Measurements from ENCODE around the gene POGLUT2. TPM values are rescaled to one million over a fixed set of nuclear protein-coding genes. Genes with fewer than 3 reads are reported as not detected.

Gene POGLUT2
- total and polyA plus RNA-seq, 4 donors = 1.4 to 13.9 (median 4.5) TPM

- H3K27ac ChIP-seq (ENCODE audit: low read depth in 1 of 2, low read length in 1 of 2) = no peak overlapping the region
- 97 to 99% methylated on average over 3 of the region's 3 CpGs for WGBS, 2 donors
- H3K36me3 ChIP-seq (ENCODE audit: control insufficient read depth in 4 of 4, insufficient read depth in 4 of 4, low read length in 4 of 4) = peaks cover 0 to 14% (median 10%) of the 10 kb centered on the region in 4 donors
- DNase-seq (no peak), ATAC-seq (ENCODE audit: insufficient read depth, low FRiP score) (no peak)
- H3K27me3 ChIP-seq (ENCODE audit: control insufficient read depth in 3 of 3, insufficient read depth in 3 of 3, low read length in 2 of 3) = no peaks in the 10 kb centered on the region
- H3K9me3 ChIP-seq (ENCODE audit: control insufficient read depth in 4 of 4, insufficient read depth in 3 of 4, low read length in 3 of 4) = no peaks in the 10 kb centered on the region
- peaks cover 0 to 8% (median 0%) of the 10 kb centered on the region in 5 donors for H3K4me1 ChIP-seq (ENCODE audit: control insufficient read depth in 5 of 5, insufficient read depth in 5 of 5, low read length in 5 of 5)
- no peak overlapping the region for H3K9ac ChIP-seq (ENCODE audit: insufficient read depth in 1 of 2, low read length in 2 of 2)
- TF ChIP-seq CTCF (IDR thresholded peaks at IDR 0.05; ENCODE audit: control extremely low read depth, extremely low read depth) = no peak
- H3K4me3 ChIP-seq = no peak overlapping the region
Observed at GRCh38 chr13:102807699-102808098, 8.9 kb upstream of the POGLUT2 start.

GRCh38 chr13:102805680-102806079, 6.9 kb upstream of the POGLUT2 start:
- no peak for DNase-seq
- H3K27ac ChIP-seq (ENCODE audit: low read depth in 1 of 2, low read length in 1 of 2) = no peak overlapping the region
- ATAC-seq (ENCODE audit: insufficient read depth, low FRiP score) = no peak
- peaks cover 0 to 10% (median 6%) of the 10 kb centered on the region in 4 donors for H3K36me3 ChIP-seq (ENCODE audit: control insufficient read depth in 4 of 4, insufficient read depth in 4 of 4, low read length in 4 of 4)
- no peak for TF ChIP-seq CTCF (IDR thresholded peaks at IDR 0.05; ENCODE audit: control extremely low read depth, extremely low read depth)
- H3K4me3 ChIP-seq = no peak overlapping the region
- no peaks in the 10 kb centered on the region for H3K27me3 ChIP-seq (ENCODE audit: control insufficient read depth in 3 of 3, insufficient read depth in 3 of 3, low read length in 2 of 3)
- 97 to 98% methylated on average over 3 of the region's 3 CpGs for WGBS, 2 donors
- no peak overlapping the region for H3K9ac ChIP-seq (ENCODE audit: insufficient read depth in 1 of 2, low read length in 2 of 2)
- H3K4me1 ChIP-seq (ENCODE audit: control insufficient read depth in 5 of 5, insufficient read depth in 5 of 5, low read length in 5 of 5) = peaks cover 0 to 16% (median 5%) of the 10 kb centered on the region in 5 donors
- no peaks in the 10 kb centered on the region for H3K9me3 ChIP-seq (ENCODE audit: control insufficient read depth in 4 of 4, insufficient read depth in 3 of 4, low read length in 3 of 4)

GRCh38 chr13:102800145-102801041, 1.6 kb upstream of the POGLUT2 start:
- H3K36me3 ChIP-seq (ENCODE audit: control insufficient read depth in 4 of 4, insufficient read depth in 4 of 4, low read length in 4 of 4) = peaks cover 0 to 4% (median 0%) of the 10 kb centered on the region in 4 donors
- ATAC-seq (ENCODE audit: insufficient read depth, low FRiP score) = peak; percentile 88
- H3K9ac ChIP-seq (ENCODE audit: insufficient read depth in 1 of 2, low read length in 2 of 2) = peak overlapping the region; percentile 69 to 85
- H3K27me3 ChIP-seq (ENCODE audit: control insufficient read depth in 3 of 3, insufficient read depth in 3 of 3, low read length in 2 of 3) = no peaks in the 10 kb centered on the region
- TF ChIP-seq CTCF (IDR thresholded peaks at IDR 0.05; ENCODE audit: control extremely low read depth, extremely low read depth) = peak; percentile 40
- 2% methylated on average over 54 to 81 of the region's 81 CpGs for WGBS, 2 donors
- peak; percentile 88 to 90 (median 89) for DNase-seq
- peak overlapping the region; percentile 58 for H3K4me3 ChIP-seq
- H3K9me3 ChIP-seq (ENCODE audit: control insufficient read depth in 4 of 4, insufficient read depth in 3 of 4, low read length in 3 of 4) = no peaks in the 10 kb centered on the region
- peak overlapping the region; percentile 82 to 93 for H3K27ac ChIP-seq (ENCODE audit: low read depth in 1 of 2, low read length in 1 of 2)
- peaks cover 0 to 28% (median 5%) of the 10 kb centered on the region in 5 donors for H3K4me1 ChIP-seq (ENCODE audit: control insufficient read depth in 5 of 5, insufficient read depth in 5 of 5, low read length in 5 of 5)

All from lung (tissue), 12 donors.